CD4-positive, alpha-beta T cell treated with Interleukin-4 for 4 hours (primary cell): Measurements from ENCODE around the gene CCL1.

Source experiments
- DNase-seq: peaks from one replicate; pipeline ENCODE4 v3.0.0-alpha.2; 2020

The CCL1 gene

GRCh38 chr17:34382621-34383124 lies 19.6 kb upstream of the CCL1 start:
- no peak for DNase-seq

GRCh38 chr17:34379868-34380267 lies 16.8 kb upstream of the CCL1 start:
- DNase-seq = no peak

DNA sequence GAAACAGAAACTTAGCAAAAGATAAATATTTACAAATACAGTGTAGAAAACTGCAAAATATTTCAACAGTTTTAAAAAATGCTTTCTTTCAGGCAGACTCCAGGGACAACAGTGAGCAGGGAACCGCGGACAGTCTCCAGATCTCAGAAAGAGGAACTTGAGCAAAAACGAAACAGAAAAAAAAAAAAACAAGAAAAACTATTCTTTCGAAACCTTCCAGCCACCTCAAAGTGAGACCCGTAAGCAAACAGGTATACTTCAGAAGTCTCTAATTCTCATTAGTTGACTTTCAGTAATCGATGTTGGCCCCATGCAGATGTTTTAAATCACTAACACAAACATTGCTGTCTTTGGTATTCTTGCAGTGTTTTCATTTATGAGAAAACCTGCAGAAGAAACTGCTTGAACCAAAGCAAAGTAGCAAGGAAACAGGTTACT lies 15.7 kb upstream of the CCL1 start:
- DNase-seq = no peak

- DNase-seq = no peak
These were observed 14.2 kb upstream of the CCL1 start for GRCh38 chr17:34377078-34377823.

- no peak for DNase-seq
These were observed 12.5 kb upstream of the CCL1 start for GRCh38 chr17:34375426-34375997.

GRCh38 chr17:34374457-34374856 lies 11.4 kb upstream of the CCL1 start:
- no peak for DNase-seq

DNA sequence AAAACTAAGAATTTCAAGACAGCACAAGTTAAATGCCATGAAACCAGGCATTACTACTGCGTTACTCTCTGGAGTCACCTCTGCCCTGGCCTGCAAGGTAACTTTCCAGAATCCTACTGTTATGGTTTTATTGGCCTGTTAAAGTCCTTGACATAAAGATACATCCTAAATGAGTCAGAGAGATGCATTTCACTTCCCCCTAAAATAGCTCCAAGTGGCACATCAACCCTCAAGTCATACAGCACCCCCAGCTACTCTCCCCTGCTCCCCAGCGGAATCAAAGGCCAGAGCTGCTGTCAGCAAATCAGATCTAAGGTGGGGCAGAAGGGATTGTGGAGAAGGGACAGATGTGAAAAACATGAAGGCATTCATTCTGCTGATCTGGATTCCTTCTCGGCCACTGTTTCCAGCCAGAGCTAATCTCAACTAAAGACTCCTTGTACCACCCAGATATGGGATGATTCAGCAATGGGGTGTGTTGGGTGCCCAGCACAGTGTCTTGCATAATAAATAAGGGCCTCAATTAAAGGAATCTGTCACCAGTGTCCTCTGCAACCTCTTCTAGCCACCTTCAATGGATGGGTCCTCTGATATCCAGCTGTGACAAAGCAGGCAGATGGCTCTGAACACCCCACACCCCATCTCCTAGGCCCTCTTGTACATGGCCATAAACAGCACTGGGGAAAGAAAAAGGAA lies 8.5 kb upstream of the CCL1 start:
- DNase-seq = no peak

- DNase-seq = no peak
These were observed 8.0 kb upstream of the CCL1 start for GRCh38 chr17:34370997-34371395.

GRCh38 chr17:34370376-34370996 lies 7.5 kb upstream of the CCL1 start:
- no peak for DNase-seq

DNA sequence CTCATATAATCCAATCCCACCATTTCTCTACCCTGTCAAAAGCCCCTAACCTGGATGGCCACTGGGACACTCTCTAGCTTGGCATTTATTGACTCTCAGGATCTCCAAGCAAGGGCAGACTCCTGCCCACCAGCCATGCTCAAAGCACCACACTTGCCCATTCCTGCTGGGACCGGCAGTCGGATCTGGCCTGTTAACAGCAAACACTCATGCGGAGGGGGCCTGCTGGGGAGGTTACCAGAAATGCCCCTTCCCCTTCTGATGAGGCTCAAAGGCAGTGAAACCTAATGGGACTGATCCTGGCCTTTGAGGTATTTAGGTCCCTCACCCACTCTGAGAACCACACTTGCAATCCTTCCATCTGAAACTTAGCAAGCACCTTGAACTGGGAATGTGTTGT lies 6.5 kb upstream of the CCL1 start:
- no peak for DNase-seq

DNA sequence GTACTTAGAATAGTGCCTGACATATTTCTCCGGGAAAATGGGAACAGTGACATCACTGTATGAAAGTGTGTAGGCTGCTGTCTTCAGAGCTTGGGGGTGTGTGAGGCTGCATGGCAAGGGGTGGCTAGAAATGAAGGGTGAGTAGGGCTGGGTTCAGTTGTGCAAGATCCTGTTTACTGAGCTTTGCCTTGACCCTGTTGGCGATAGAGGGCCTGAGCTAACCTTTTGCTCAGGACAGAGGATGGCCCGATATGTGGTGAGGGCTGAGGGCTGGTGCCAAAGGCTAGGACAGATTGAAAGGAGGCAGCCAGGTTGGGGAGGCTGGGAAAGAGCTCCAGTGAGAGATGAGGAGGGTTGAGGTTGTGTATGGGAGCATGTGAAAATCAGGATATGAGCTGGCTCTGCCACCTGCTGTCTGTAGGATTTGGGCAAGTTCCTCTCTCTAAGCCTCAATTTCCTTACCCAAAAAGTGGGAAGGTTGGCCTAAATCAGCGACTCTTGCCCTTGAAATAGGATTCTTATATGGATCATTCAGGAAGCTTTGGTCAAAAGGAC lies 6.0 kb upstream of the CCL1 start:
- DNase-seq = no peak

- DNase-seq = no peak
These were observed 5.3 kb upstream of the CCL1 start for GRCh38 chr17:34368196-34368945.

DNA sequence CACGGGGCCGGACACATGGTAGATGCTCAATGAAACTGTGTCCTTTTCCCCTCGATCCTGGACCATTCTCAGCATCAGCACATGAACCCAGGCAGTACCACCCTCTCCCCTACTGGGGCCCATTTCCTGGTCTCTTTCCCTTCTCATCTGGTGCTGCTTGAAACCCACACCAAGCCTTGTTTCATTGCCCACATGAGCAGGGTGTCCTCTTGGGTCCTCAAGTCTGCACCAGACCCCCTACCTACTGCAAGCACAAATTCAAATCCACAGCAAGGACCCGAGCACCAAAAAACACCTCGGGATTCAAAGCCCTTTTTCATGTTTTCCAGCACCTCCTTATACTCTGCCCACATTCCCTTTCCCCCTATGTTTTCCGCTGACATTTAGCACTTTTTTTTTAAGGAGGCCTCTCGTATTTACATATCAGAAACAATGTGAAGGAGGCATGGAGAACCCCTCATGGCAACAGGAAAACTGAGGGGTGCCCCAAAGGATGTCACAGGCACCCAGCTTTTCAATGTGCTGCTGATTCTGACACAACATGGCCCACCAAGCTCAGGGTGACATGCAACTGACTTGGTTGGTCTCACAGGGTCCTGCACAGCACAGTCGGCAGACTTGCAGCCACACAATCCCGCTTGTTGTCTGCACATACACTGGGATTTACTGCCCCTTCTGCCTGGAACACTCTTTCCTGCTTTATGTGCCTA lies 4.6 kb upstream of the CCL1 start:
- no peak for DNase-seq

- no peak for DNase-seq
These were observed 3.6 kb upstream of the CCL1 start for GRCh38 chr17:34366529-34367107.

DNA sequence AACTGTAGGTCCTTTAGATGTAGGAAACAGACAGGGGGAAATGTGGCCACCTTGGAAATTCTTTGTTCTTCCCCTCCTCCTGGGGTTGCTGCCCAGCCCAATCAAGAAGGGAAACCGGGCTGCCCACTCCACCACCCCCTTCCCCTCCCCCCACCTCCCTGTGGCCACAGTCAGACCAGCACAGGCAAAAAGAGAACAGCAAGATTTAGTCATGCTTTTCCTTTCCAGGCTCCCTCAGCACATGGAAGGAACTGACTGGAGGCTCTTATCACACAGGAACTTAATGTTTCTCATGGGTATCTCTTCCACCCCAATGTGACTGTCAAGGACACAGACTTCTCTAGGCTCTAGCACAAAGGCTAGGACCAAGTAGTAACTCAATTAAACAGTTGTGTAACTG lies 3.0 kb upstream of the CCL1 start:
- no peak for DNase-seq

DNA sequence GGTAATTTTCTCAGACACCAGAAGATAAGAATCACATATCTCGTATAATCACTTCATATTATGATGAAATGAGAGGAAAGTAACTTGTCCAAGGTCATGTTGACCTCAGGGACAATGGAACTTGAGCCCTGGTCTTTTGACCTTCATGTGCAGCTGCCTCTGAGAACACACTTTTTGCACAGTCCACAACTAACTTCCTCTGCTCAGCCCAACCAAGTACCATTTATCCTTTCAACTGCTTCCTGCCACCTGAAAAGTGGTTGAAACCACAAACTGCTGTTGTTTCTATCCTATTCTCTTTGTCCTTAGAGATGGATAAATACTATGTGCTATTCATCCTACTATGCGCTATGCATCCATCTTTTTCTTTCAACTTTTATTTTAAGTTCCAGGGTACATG lies 2.3 kb upstream of the CCL1 start:
- no peak for DNase-seq

DNA sequence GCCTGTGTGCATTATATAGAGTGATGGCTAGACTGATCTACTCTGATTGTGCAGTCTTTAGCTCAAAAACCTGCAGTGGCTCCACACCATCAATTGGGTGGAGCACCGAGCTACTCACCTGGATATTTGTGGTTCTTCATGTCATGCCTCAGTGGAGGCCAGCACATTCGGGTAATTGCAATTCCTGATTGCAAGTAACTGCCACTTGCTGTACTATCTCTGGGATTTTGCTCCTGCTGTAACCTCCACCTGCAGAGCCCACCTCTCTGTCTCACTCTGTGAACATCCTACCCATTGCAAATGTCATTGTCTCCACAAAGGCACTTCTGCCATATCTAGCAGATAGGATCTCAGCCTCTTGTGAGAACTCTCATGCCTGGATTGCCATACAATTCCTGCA lies 1.7 kb upstream of the CCL1 start:
- DNase-seq = no peak

DNA sequence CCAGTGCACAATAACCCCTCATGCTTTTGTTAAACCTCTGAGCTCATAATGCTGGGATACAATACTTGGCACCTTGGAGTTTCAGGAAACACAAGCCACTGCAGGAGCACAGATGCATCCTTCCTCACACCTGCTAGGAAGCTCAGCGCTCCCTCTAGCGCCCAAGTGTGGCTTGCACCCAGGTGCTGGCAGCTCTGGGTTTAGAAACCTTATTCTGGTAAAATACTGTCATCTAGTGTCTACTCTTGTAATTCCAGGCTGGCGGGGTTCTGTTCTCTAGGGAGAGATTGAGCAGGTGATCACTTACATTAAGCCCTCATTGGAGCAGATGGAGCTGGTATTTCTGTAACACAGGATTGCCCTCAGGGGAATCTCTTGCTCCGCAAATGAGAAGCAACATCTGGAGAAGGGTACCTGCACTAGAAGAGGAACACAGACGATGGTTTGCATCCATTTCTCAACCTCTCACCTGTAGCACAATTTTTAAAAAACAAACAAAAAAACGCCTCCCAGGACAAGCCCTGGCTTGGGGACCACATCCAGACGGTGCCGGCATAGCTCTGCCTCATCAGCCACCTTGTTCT lies 1.5 kb downstream of the CCL1 start:
- DNase-seq = peak; percentile 42

GRCh38 chr17:34360601-34361270 lies 2.3 kb downstream of the CCL1 start:
- DNase-seq = no peak

DNA sequence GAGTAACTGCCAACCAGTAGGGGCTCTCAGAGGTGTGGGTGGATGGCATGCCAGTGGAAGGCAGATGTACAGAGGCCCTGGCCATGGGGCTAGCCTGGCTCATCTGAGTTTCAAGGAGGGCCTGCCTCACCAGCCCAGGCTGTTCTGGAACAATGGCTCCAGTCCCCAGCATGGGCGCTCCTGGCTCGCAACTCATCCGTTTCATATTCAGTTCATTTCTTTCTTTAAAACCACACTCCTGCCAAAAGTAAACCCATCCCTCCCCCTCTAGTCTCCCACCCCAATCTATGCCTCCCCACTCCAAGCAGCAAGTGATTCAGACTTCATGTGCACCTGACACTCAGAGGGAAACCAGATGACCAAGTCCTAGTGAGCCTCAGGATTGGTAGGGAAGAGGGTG lies 4.4 kb downstream of the CCL1 start:
- no peak for DNase-seq

GRCh38 chr17:34357398-34357797 lies 5.6 kb downstream of the CCL1 start:
- DNase-seq = no peak
